DND-41 (cell line): ENCODE data around the gene CLIC5.
A peak's percentile ranks its signal among the peaks of the same experiment; 100 is the strongest.

ENCODE experiments used
- ATAC-seq: fragments of 200-7000 bp; cut with Tn5 transposase; 3 replicates; pipeline ENCODE4 v1.9.1; 2021; ENCODE audit warnings: low read depth; ENCODE audit not compliant: insufficient read depth
- DNase-seq: peaks from one replicate; pipeline ENCODE4 v3.0.0-alpha.2; 2020
- H2AFZ ChIP-seq: 2 replicates; pipeline ENCODE4 v1.6.0; 2012; ENCODE audit warnings: low read depth, low read length
- H3K27ac ChIP-seq: 2 replicates; pipeline ENCODE4 v1.5.1; 2012; ENCODE audit warnings: low read length, inconsistent platforms
- H3K27me3 ChIP-seq: fragments of 200-600 bp; sonication (generic); 2 replicates; pipeline ENCODE4 v1.6.0; 2012; ENCODE audit warnings: low read length, mild to moderate bottlenecking, inconsistent platforms; ENCODE audit not compliant: insufficient read depth, poor library complexity
- H3K36me3 ChIP-seq: 2 replicates; pipeline ENCODE4 v1.5.1; 2012; ENCODE audit warnings: low read length, inconsistent platforms; ENCODE audit not compliant: insufficient read depth
- H3K4me1 ChIP-seq: 2 replicates; pipeline ENCODE4 v1.5.1; 2012; ENCODE audit warnings: mild to moderate bottlenecking, low read length; ENCODE audit not compliant: insufficient read depth
- H3K4me2 ChIP-seq: 2 replicates; pipeline ENCODE4 v1.6.0; 2012; ENCODE audit warnings: mild to moderate bottlenecking, moderate library complexity, low read length, inconsistent platforms; ENCODE audit not compliant: insufficient read depth
- H3K4me3 ChIP-seq, 2 experiments: fragments of 200-600 bp in 1 of 2; shearing (Covaris generic) in 1 of 2; 2 replicates each; pipeline ENCODE4 v1.5.1; 2012 to 2016; ENCODE audit warnings: inconsistent platforms in 2 of 2, low read length in 2 of 2, mild to moderate bottlenecking in 2 of 2, low read depth in 1 of 2, moderate library complexity in 1 of 2
- H3K79me2 ChIP-seq: 2 replicates; pipeline ENCODE4 v1.6.0; 2012; ENCODE audit warnings: low read length, inconsistent platforms; ENCODE audit not compliant: insufficient read depth
- H3K9ac ChIP-seq: 2 replicates; pipeline ENCODE4 v1.6.0; 2012; ENCODE audit warnings: low read depth, mild to moderate bottlenecking, inconsistent platforms, low read length, moderate library complexity
- H3K9me3 ChIP-seq: 2 replicates; pipeline ENCODE4 v1.5.1; 2012; ENCODE audit warnings: low read length, moderate library complexity, mild to moderate bottlenecking, inconsistent platforms; ENCODE audit not compliant: insufficient read depth, severe bottlenecking
- H4K20me1 ChIP-seq: 2 replicates; pipeline ENCODE4 v1.6.0; 2012; ENCODE audit warnings: low read length; ENCODE audit not compliant: insufficient read depth
- EZH2 ChIP-seq: IDR thresholded peaks from 3 replicates; pipeline ENCODE4 v1.6.1; 2012; ENCODE audit warnings: borderline replicate concordance, low read depth, mild to moderate bottlenecking, moderate library complexity, low read length, inconsistent platforms; ENCODE audit not compliant: severe bottlenecking
- TF ChIP-seq, protein P1 (sequence below): IDR thresholded peaks from 2 replicates; pipeline ENCODE4 v1.5.1; 2012; ENCODE audit warnings: borderline replicate concordance, low read length, moderate library complexity, mild to moderate bottlenecking; ENCODE audit not compliant: poor library complexity, severe bottlenecking; ENCODE audit errors: extremely low read depth

Gene CLIC5

DNA sequence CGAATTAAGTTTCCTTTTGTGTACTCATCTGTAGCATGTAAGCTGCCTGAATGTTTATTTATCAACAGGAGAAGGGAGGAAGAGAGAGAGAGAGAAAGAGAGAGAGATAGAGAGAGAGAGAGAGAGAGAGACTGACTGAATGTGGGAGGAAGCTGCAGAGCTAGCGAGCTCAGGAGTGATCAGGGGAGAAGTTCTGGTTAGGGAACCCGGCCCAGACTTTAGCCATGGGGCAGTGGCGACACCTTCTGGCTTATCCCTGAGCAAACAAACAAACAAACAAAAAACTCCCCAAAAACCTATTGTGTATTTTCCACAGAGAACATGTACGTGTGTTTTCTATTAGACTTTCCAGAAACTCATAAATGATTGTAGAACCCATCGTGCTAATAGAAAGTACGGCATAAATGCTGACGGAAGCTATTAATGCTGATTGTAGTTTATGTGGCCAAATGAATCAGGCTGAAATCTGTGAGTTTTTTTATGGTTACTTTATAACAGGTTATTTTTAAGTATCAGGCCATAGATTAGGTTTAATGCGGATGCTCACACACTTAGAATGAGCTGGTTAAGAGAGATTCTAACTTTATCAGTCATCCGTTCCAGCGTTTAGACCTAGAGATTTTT lies 92.8 kb downstream of the CLIC5 start:
- H3K4me3 ChIP-seq = no peak overlapping the region
- TF ChIP-seq, protein P1, sequence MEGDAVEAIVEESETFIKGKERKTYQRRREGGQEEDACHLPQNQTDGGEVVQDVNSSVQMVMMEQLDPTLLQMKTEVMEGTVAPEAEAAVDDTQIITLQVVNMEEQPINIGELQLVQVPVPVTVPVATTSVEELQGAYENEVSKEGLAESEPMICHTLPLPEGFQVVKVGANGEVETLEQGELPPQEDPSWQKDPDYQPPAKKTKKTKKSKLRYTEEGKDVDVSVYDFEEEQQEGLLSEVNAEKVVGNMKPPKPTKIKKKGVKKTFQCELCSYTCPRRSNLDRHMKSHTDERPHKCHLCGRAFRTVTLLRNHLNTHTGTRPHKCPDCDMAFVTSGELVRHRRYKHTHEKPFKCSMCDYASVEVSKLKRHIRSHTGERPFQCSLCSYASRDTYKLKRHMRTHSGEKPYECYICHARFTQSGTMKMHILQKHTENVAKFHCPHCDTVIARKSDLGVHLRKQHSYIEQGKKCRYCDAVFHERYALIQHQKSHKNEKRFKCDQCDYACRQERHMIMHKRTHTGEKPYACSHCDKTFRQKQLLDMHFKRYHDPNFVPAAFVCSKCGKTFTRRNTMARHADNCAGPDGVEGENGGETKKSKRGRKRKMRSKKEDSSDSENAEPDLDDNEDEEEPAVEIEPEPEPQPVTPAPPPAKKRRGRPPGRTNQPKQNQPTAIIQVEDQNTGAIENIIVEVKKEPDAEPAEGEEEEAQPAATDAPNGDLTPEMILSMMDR = peak; percentile 73
- TF ChIP-seq EZH2 = no peak
- no peaks in the 10 kb centered on the region for H3K9me3 ChIP-seq
- ATAC-seq (peak; percentile 78), DNase-seq (peak; percentile 61)
- no peak overlapping the region for H3K27ac ChIP-seq
- peaks cover 2% of the 10 kb centered on the region; the same call in 1 of the 2 replicates for H3K4me1 ChIP-seq
- H3K9ac ChIP-seq = no peak overlapping the region
- no peaks in the 10 kb centered on the region for H3K79me2 ChIP-seq
- H3K27me3 ChIP-seq = peaks cover under 1% of the 10 kb centered on the region
- no peak overlapping the region for H2AFZ ChIP-seq
- no peaks in the 10 kb centered on the region for H3K36me3 ChIP-seq
- no peak overlapping the region for H3K4me2 ChIP-seq
- H4K20me1 ChIP-seq = no peaks in the 10 kb centered on the region

DNA sequence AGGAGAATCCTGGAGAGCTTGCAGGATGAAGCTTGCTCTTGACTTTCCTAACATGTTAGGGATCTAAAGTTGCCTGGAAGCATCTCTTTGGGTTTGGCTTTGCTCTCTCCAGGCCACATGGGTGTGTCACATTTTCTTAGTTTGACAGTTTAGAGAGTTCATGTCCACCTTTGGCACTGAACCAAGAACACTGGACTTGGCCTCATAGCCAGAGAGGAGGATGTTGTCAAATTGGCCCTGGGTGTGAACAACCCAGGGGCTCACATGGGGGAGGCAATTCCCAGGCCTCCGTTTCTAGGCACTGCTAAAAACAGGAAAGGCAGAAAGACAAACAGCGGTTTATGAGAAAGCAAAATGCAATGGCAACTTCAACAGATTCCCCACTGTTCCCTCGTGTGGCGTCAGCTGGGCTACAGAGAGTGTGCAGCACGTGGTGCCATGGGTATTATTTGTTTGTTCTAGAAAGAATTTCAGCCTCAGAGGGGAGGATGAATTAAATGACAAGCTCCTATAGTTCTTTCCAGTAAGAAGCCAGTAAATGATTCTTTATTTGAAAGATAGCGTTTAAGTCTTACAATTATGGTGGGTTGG lies 93.9 kb downstream of the CLIC5 start:
- no peak for ATAC-seq
- DNase-seq = no peak
- peaks cover 2% of the 10 kb centered on the region; the same call in 1 of the 2 replicates for H3K4me1 ChIP-seq
- TF ChIP-seq EZH2 = no peak
- TF ChIP-seq, protein P1 = no peak
- no peaks in the 10 kb centered on the region for H3K9me3 ChIP-seq
- no peak overlapping the region for H3K9ac ChIP-seq
- no peaks in the 10 kb centered on the region for H4K20me1 ChIP-seq
- no peaks in the 10 kb centered on the region for H3K36me3 ChIP-seq
- no peak overlapping the region for H2AFZ ChIP-seq
- H3K4me2 ChIP-seq = no peak overlapping the region
- no peak overlapping the region for H3K4me3 ChIP-seq
- H3K79me2 ChIP-seq = no peaks in the 10 kb centered on the region
- H3K27ac ChIP-seq = no peak overlapping the region
- H3K27me3 ChIP-seq = no peaks in the 10 kb centered on the region

DNA sequence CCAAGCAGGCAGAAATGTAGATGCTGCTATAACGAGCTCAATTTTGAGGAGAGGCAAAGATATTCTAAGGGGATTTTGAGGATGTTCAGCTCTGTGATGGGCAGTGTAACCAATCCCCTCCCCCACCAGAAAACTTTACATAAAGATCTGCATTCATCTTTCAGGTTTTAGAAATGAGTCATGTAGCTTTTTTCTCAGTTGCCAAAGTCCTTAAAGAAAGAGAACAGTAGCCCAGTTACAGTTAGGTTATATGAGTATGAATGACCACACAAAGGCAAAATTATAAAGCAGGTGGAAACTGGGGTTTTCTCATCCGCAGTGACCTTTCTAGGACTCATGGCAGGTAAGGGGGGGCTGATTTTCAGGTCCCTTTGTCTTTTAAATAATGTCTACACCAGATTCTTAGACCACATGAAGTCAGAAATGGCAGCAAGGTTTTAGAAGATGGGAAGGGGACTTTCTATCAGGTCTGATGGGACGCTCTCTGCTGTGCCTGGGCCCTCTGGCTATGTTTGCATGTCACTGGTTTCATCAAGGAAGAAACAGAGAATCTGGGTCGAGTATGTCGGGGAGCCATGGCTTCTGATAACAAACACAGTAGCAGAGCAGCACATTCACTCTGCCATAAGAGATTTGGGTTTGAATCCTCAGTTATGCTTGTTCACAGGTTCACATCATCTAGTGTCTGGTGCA lies 94.7 kb downstream of the CLIC5 start:
- Histone ChIP-seq H3K4me2 (no peak overlapping the region), H3K79me2 (no peaks in the 10 kb centered on the region), H3K4me3 (no peak overlapping the region), H3K27ac (no peak overlapping the region), H3K4me1 (peaks cover 2% of the 10 kb centered on the region; the same call in 1 of the 2 replicates), H3K36me3 (no peaks in the 10 kb centered on the region), H4K20me1 (no peaks in the 10 kb centered on the region), H3K9me3 (no peaks in the 10 kb centered on the region), H2AFZ (no peak overlapping the region), H3K9ac (no peak overlapping the region), H3K27me3 (no peaks in the 10 kb centered on the region)
- no peak for DNase-seq
- ATAC-seq = no peak
- no peak for TF ChIP-seq EZH2
- TF ChIP-seq, protein P1 = no peak
